ENCODE data around the gene CCDC60.

CCDC60 gene

DNA sequence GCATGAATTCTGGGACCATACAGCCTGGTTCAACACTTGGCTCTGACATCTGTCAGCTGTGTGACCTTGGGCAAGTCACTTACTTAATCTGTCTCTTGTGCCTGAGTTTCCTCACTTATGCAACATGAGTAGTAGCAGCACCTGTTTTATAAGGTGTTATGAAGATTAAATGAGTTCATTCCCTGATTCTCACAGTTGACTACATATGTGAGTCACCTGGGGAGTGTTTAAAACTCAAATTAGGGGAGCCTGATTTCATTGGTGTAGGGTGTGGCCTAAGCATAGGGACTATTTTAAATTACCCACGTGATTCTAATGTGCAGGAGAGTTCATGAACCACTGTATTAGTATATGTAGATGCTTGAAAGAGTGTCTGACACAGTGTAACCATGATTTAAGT lies 222.3 kb downstream of the CCDC60 start:
- ATAC-seq, result no peak

GRCh38 chr12:119565404-119565803 lies 230.9 kb downstream of the CCDC60 start:
- no peak for ATAC-seq

DNA sequence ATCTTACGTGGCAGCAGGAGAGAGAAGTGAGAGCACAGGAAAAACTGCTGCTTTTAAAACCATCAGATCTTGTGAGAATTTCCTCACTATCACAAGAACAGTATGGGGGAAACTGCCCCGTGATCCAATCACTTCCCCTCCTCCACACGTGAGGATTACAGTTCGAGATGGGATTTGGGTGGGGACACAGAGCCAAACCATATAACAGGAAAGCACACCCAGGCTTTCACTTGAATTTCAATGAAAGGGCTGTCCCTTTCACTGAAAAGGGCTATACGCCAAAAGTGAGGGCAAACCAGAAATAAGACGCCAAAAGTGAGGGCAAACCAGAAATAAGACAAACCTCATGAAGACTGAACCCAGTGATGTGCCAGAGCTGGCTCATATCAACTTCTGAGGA lies 236.2 kb downstream of the CCDC60 start:
- no peak for ATAC-seq

- ATAC-seq, result no peak
Observed at GRCh38 chr12:119573086-119573485, 238.6 kb downstream of the CCDC60 start.

DNA sequence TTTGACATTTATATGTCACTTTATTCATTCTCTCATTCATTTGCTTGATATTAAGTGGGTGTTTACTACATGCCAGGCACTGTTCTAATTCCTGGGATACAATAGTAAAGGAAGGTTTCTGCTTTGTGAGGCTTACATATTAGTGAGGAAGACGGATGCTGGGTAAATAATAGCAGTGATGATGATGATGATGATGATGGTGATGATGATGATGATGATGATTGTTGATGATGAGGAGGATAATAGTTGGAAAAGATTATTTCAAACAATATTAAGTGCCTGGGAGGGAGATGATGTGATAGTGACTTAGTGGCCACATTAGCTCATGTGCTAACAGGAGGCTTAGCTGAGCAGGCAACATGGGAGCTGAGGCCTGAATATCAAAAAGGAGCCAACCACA lies 239.7 kb downstream of the CCDC60 start:
- ATAC-seq, result no peak

DNA sequence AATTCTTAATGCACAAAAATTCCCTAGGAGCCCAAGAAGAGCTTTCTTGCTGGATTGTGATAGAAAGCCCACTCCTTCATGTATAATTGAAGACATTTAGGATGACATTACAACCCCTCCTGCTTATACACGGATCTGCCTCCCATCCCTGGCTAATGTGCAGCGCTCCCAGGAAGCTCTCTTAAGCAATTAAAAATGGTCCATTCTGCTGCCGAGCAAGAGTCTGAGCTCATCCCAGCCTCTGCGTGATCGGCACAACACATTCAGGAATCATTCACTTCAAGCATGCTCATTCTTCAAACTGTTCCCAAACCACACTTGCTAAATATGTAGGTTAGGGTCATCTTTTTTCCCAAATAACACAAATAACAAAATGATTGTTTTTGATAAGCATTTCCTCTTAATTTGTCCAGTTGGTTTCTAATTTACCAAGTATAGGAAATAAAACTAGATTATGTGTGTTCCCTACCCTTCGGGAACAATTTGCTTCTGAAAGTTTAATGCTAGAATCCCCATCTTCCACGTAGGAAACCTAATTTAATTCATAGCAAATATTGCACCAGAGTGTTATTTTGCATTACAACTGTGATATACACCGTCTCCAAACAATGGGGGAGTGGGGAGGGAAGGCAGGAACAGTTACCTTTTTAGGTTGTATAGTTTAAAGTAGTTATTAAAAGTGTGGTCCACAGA lies 241.7 kb downstream of the CCDC60 start:
- no peak for ATAC-seq

- no peak for ATAC-seq
Observed at GRCh38 chr12:119576915-119577314, 242.4 kb downstream of the CCDC60 start.

GRCh38 chr12:119578112-119578511 lies 243.6 kb downstream of the CCDC60 start:
- peak; percentile 32 to 66 for ATAC-seq

DNA sequence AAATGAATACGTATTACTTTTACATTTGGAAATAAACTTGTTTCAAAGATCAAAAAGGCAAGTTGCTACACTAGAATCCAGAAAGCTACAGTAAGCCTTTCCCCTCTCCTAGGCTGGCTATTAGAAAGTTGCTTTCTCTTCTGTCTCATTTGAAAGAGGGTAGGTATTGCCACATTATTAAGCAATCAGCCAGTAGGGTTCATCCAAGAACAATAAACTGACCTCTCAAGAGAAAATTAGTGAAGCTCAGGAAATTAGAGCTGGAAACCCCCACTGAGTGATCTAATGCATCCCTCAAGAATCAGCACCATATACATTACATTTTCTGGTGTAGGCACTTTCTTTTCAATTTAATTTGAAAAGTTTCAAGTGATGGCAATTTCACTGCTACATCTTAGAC lies 254.6 kb downstream of the CCDC60 start:
- ATAC-seq, result no peak

DNA sequence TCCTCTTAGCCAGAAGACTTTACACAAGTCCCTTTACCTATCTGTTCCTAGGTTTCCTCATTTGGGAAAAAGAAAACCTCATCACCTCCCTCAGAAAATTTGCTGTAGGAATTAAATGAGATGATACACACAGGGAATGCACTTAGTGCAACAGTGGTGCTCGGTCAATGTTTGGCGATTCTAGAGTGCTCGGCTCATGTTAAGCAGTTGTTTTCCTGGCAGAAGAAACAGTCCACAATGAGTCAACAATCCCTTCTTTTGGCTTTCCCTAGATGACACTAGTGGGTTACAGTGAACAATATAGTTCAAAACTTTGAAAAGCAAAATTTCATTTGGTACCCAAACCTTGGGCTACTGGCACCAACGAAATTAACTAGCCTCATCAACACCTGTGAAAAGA lies 255.1 kb downstream of the CCDC60 start:
- ATAC-seq, result no peak
